Liver (tissue), 9 donors: ENCODE measurements around the gene CDH4. TPM values are rescaled to one million over a fixed set of nuclear protein-coding genes. Genes with fewer than 3 reads are reported as not detected.

Experiments
- DNase-seq: peaks from one replicate; pipeline ENCODE4 v3.0.0-alpha.2; 2017; ENCODE audit warnings: low spot score
- H3K27ac ChIP-seq, 2 donors: one replicate each; pipeline ENCODE4 v1.7.0; 2013; ENCODE audit warnings: inconsistent platforms in 2 of 2, low read length in 2 of 2, control low read depth in 1 of 2, low read depth in 1 of 2, mild to moderate bottlenecking in 1 of 2
- H3K27me3 ChIP-seq, 4 donors: one replicate each; pipeline versions ENCODE4 v1.6.1 to v1.7.0; 2013; ENCODE audit warnings: low read length in 3 of 4, inconsistent platforms in 1 of 4, mild to moderate bottlenecking in 1 of 4, moderate library complexity in 1 of 4; ENCODE audit not compliant: control insufficient read depth in 4 of 4, insufficient read depth in 4 of 4
- H3K36me3 ChIP-seq, 4 donors: one replicate each; pipeline versions ENCODE4 v1.6.1 to v1.7.0; 2013; ENCODE audit warnings: low read length in 3 of 4, mild to moderate bottlenecking in 3 of 4, low read depth in 1 of 4, moderate library complexity in 1 of 4; ENCODE audit not compliant: control insufficient read depth in 4 of 4, insufficient read depth in 3 of 4
- H3K4me1 ChIP-seq, 4 donors: one replicate each; pipeline versions ENCODE4 v1.6.1 to v1.7.0; 2013; ENCODE audit warnings: low read length in 3 of 4, mild to moderate bottlenecking in 3 of 4, moderate library complexity in 1 of 4; ENCODE audit not compliant: control insufficient read depth in 4 of 4, insufficient read depth in 4 of 4
- H3K4me3 ChIP-seq, 3 donors: one replicate each; pipeline versions ENCODE4 v1.6.1 to v1.7.0; 2013; ENCODE audit warnings: low read length in 3 of 3, control low read depth in 1 of 3, low read depth in 1 of 3, mild to moderate bottlenecking in 1 of 3
- H3K9ac ChIP-seq, 2 donors: one replicate each; pipeline ENCODE4 v1.7.0; 2013; ENCODE audit warnings: low read length in 2 of 2, mild to moderate bottlenecking in 2 of 2, moderate library complexity in 2 of 2, control low read depth in 1 of 2, low read depth in 1 of 2
- H3K9me3 ChIP-seq, 4 donors: one replicate each; pipeline versions ENCODE4 v1.6.1 to v1.7.0; 2013; ENCODE audit warnings: low read length in 3 of 4; ENCODE audit not compliant: control insufficient read depth in 4 of 4
- EGR1 ChIP-seq, 2 donors: IDR thresholded peaks; 2 replicates each; pipeline ENCODE4 v1.6.1; 2016 to 2018; ENCODE audit warnings: antibody characterized with exemption in 2 of 2, low read depth in 2 of 2
- FOXA1 ChIP-seq: IDR thresholded peaks from 2 replicates; pipeline ENCODE4 v1.6.1; 2016; ENCODE audit warnings: antibody characterized with exemption
- GABPA ChIP-seq, 2 donors: IDR thresholded peaks in 1 of 2; conservative IDR thresholded peaks in 1 of 2; 2 replicates each; pipeline ENCODE4 v1.6.1; 2016; ENCODE audit warnings: antibody characterized with exemption in 2 of 2, mild to moderate bottlenecking in 1 of 2, moderate library complexity in 1 of 2
- HNF4A ChIP-seq, 2 donors: conservative IDR thresholded peaks; 2 replicates each; pipeline ENCODE4 v1.6.1; 2016; ENCODE audit warnings: antibody characterized with exemption in 2 of 2, mild to moderate bottlenecking in 2 of 2
- HNF4G ChIP-seq: IDR thresholded peaks from 2 replicates; pipeline ENCODE4 v1.6.1; 2016; ENCODE audit warnings: antibody characterized with exemption
- JUND ChIP-seq, 2 donors: IDR thresholded peaks; 2 replicates each; pipeline ENCODE4 v1.6.1; 2016; ENCODE audit warnings: antibody characterized with exemption in 2 of 2
- MAX ChIP-seq: IDR thresholded peaks from 2 replicates; pipeline ENCODE4 v1.6.1; 2016; ENCODE audit warnings: antibody characterized with exemption
- NR2F2 ChIP-seq: IDR thresholded peaks from 2 replicates; pipeline ENCODE4 v1.6.1; 2016; ENCODE audit warnings: antibody characterized with exemption
- RAD21 ChIP-seq, 2 donors: IDR thresholded peaks; 2 replicates each; pipeline ENCODE4 v1.6.1; 2016; ENCODE audit warnings: antibody characterized with exemption in 2 of 2, mild to moderate bottlenecking in 2 of 2
- REST ChIP-seq: IDR thresholded peaks from 2 replicates; pipeline ENCODE4 v1.6.1; 2016; ENCODE audit warnings: antibody characterized with exemption, mild to moderate bottlenecking
- RXRA ChIP-seq, 2 donors: IDR thresholded peaks; 2 replicates each; pipeline ENCODE4 v1.6.1; 2017 to 2018; ENCODE audit warnings: antibody characterized with exemption in 2 of 2, mild to moderate bottlenecking in 1 of 2
- SP1 ChIP-seq: IDR thresholded peaks from 2 replicates; pipeline ENCODE4 v1.6.1; 2018; ENCODE audit warnings: antibody characterized with exemption, mild to moderate bottlenecking
- TAF1 ChIP-seq: conservative IDR thresholded peaks from 2 replicates; pipeline ENCODE4 v1.6.1; 2016; ENCODE audit warnings: antibody characterized with exemption, mild to moderate bottlenecking
- YY1 ChIP-seq: IDR thresholded peaks from 2 replicates; pipeline ENCODE4 v1.6.1; 2016; ENCODE audit warnings: antibody characterized with exemption, mild to moderate bottlenecking
- WGBS: extraction: QIAGEN DNeasy Blood & Tissue Kit; methylation state at CpG from one replicate; pipeline ENCODE4 v1.1.7; 2013; 5-methylcytosine and 5-hydroxymethylcytosine counted together
- polyA plus RNA-seq, 2 donors: library from polyadenylated mRNA; stranded (reverse) in 1 of 2; unstranded in 1 of 2; fragments of 200-250 nt in 1 of 2; fragments of >200 nt in 1 of 2; fragmentation: Nextera tagmentation in 1 of 2; extraction: Ambion mirVana in 1 of 2; gene quantifications; one replicate each; pipeline versions ENCODE4 v1.2.1 to v1.2.3, GENCODE V29; 2013 to 2015
- total RNA-seq, 2 donors: library from RNA; depleted of rRNA; stranded (reverse); fragments of >200 nt; gene quantifications; one replicate each; pipeline ENCODE4 v1.2.3, GENCODE V29; 2014
- TF ChIP-seq, protein P1 (sequence below): IDR thresholded peaks from 2 replicates; pipeline ENCODE4 v1.6.1; 2016; ENCODE audit warnings: antibody characterized with exemption
- TF ChIP-seq, protein P2 (sequence below): IDR thresholded peaks from 2 replicates; pipeline ENCODE4 v1.6.1; 2016; ENCODE audit warnings: antibody characterized with exemption
- TF ChIP-seq, protein P3 (sequence below): fragments of 150-350 bp; IDR thresholded peaks from 2 replicates; pipeline ENCODE4 v1.5.1; 2017; ENCODE audit warnings: improper control_type of control experiment, low read depth, low read length; ENCODE audit not compliant: missing input control
- donor health status: healthy.
- donor health status: healthy.
- donor health status: healthy.
- donor health status: healthy.
- donor health status: healthy.

Gene CDH4
- total and polyA plus RNA-seq, 4 donors: 0.03 to 0.25 (median 0.19) TPM; not detected in 1

DNA sequence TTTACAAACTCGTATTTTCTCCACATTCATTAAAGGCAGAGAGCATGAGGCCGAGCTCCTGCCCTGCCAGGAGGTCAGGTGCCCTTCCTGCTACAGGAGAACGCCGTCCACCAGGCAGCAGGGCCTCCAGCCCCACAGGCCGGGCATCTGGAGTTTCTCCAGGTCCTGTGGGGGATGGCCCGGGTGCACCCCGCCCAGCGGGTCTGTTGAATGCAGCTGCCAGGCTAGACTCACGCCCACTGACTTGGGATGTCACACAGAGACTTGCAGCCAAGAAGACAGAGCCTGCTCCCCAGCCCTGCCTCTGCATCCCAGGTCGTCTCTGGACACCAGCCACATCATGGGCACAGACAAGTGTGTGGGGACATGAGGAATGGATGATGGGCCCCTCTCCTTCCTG is 376.4 kb downstream of the CDH4 start (continued):
- no peak for TF ChIP-seq GABPA (IDR thresholded peaks at IDR 0.05 in 1 of 2, conservative IDR thresholded peaks at IDR 0.05 in 1 of 2)
- TF ChIP-seq, protein P1, sequence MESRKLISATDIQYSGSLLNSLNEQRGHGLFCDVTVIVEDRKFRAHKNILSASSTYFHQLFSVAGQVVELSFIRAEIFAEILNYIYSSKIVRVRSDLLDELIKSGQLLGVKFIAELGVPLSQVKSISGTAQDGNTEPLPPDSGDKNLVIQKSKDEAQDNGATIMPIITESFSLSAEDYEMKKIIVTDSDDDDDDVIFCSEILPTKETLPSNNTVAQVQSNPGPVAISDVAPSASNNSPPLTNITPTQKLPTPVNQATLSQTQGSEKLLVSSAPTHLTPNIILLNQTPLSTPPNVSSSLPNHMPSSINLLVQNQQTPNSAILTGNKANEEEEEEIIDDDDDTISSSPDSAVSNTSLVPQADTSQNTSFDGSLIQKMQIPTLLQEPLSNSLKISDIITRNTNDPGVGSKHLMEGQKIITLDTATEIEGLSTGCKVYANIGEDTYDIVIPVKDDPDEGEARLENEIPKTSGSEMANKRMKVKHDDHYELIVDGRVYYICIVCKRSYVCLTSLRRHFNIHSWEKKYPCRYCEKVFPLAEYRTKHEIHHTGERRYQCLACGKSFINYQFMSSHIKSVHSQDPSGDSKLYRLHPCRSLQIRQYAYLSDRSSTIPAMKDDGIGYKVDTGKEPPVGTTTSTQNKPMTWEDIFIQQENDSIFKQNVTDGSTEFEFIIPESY: no peak
- TF ChIP-seq, protein P2, sequence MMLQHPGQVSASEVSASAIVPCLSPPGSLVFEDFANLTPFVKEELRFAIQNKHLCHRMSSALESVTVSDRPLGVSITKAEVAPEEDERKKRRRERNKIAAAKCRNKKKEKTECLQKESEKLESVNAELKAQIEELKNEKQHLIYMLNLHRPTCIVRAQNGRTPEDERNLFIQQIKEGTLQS: no peak
- no peak for TF ChIP-seq MAX
- TF ChIP-seq FOXA1: no peak

DNA sequence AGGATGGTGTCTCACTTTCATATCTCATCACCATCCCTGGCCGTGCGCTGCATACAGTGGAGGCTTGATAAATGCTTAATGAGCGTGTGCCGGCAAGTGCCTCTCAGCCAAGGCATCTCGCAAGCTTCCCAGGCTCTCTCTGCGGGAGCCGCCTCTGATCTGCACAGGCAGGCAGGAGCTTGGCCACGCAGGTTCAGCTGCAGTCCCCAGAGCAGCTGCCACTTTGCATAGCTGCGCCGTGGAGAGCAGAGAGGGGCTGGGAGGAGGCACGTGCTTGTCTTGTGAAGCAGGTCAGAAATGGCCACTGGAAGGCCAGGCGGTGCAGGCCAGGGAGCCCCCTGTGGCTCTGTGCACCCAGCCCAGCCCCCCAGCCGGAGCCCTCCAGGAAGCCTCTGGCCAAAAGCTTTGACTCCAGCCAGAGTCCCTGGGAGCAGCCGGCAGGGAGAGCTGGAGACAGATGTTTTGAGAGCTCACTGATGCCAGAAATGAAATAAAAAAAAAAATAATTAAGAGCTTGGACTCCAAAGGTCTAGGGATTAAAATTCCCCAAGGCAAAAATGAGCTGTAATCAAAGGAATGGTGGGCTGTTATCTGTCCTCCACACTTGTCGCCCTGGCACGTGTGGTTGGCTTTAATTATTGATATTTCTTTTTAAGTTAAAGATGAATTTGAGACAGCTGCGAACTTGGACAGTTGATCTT is 377.0 kb downstream of the CDH4 start:
- 55% methylated on average over 17 of the region's 17 CpGs for WGBS
- H3K4me1 ChIP-seq: no peaks in the 10 kb centered on the region
- H3K9me3 ChIP-seq: no peaks in the 10 kb centered on the region
- DNase-seq: no peak
- H3K4me3 ChIP-seq: no peak overlapping the region
- no peak overlapping the region for H3K27ac ChIP-seq
- no peak for TF ChIP-seq YY1
- H3K36me3 ChIP-seq: no peaks in the 10 kb centered on the region
- H3K9ac ChIP-seq: no peak overlapping the region
- H3K27me3 ChIP-seq: no peaks in the 10 kb centered on the region

- H3K9me3 ChIP-seq: no peaks in the 10 kb centered on the region
- H3K4me3 ChIP-seq: no peak overlapping the region
- WGBS: 69% methylated on average over 25 of the region's 25 CpGs
- DNase-seq: no peak
- no peak overlapping the region for H3K9ac ChIP-seq
- TF ChIP-seq, protein P3, sequence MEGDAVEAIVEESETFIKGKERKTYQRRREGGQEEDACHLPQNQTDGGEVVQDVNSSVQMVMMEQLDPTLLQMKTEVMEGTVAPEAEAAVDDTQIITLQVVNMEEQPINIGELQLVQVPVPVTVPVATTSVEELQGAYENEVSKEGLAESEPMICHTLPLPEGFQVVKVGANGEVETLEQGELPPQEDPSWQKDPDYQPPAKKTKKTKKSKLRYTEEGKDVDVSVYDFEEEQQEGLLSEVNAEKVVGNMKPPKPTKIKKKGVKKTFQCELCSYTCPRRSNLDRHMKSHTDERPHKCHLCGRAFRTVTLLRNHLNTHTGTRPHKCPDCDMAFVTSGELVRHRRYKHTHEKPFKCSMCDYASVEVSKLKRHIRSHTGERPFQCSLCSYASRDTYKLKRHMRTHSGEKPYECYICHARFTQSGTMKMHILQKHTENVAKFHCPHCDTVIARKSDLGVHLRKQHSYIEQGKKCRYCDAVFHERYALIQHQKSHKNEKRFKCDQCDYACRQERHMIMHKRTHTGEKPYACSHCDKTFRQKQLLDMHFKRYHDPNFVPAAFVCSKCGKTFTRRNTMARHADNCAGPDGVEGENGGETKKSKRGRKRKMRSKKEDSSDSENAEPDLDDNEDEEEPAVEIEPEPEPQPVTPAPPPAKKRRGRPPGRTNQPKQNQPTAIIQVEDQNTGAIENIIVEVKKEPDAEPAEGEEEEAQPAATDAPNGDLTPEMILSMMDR: no peak
- TF ChIP-seq HNF4A (conservative IDR thresholded peaks at IDR 0.05): no peak
- TF ChIP-seq MAX: no peak
- TF ChIP-seq, protein P1: no peak
- TF ChIP-seq RXRA (IDR thresholded peaks at IDR 0.05): no peak
- TF ChIP-seq HNF4G: no peak
- no peak for TF ChIP-seq SP1
- TF ChIP-seq TAF1: no peak
- TF ChIP-seq EGR1 (IDR thresholded peaks at IDR 0.05; ENCODE audit: low read depth in 2 of 2): no peak
- no peak for TF ChIP-seq RAD21 (IDR thresholded peaks at IDR 0.05)
- no peak for TF ChIP-seq YY1
- no peak for TF ChIP-seq NR2F2
- no peak for TF ChIP-seq REST
- TF ChIP-seq GABPA (IDR thresholded peaks at IDR 0.05 in 1 of 2, conservative IDR thresholded peaks at IDR 0.05 in 1 of 2): no peak
- TF ChIP-seq JUND (IDR thresholded peaks at IDR 0.05): no peak
- TF ChIP-seq, protein P2: no peak
- no peaks in the 10 kb centered on the region for H3K4me1 ChIP-seq
- H3K27ac ChIP-seq: no peak overlapping the region
- no peaks in the 10 kb centered on the region for H3K36me3 ChIP-seq
- H3K27me3 ChIP-seq: no peaks in the 10 kb centered on the region
Observed at GRCh38 chr20:61629602-61630390, 377.7 kb downstream of the CDH4 start.
